Esophagus muscularis mucosa (tissue), 4 donors: ENCODE results near the gene TAGLN3. TPM values are rescaled to one million over a fixed set of nuclear protein-coding genes. Genes with fewer than 3 reads are reported as not detected.

Experiments
- DNase-seq: peaks from one replicate; pipeline ENCODE4 v3.0.0-alpha.2; 2017; ENCODE audit errors: extremely low spot score
- H3K27ac ChIP-seq, 4 donors: fragments of 200-600 bp; sonication (generic); replicated peaks in 1 of 4; 1 replicate in 3 of 4; 2 replicates in 1 of 4; pipeline ENCODE4 v1.5.1; 2016 to 2019; ENCODE audit warnings: mild to moderate bottlenecking in 1 of 4
- H3K27me3 ChIP-seq, 4 donors: fragments of 200-600 bp; sonication (generic); one replicate each; pipeline versions ENCODE4 v1.5.1 to v1.6.0; 2016 to 2019
- H3K36me3 ChIP-seq, 4 donors: fragments of 200-600 bp; sonication (generic); one replicate each; pipeline ENCODE4 v1.5.1; 2016 to 2019
- H3K4me1 ChIP-seq, 4 donors: fragments of 200-600 bp; sonication (generic); one replicate each; pipeline ENCODE4 v1.5.1; 2016 to 2019
- H3K4me3 ChIP-seq, 4 donors: fragments of 200-600 bp; sonication (generic); 1 replicate in 2 of 4; 2 replicates in 2 of 4; pipeline ENCODE4 v1.5.1; 2016 to 2019; ENCODE audit warnings: mild to moderate bottlenecking in 4 of 4, moderate library complexity in 1 of 4
- H3K9me3 ChIP-seq, 4 donors: fragments of 200-600 bp; sonication (generic); 1 replicate in 3 of 4; 2 replicates in 1 of 4; pipeline ENCODE4 v1.5.1; 2016 to 2019
- CTCF ChIP-seq, 3 experiments: fragments of 200-600 bp in 2 of 3; fragments of 450-650 bp in 1 of 3; sonication (generic) in 2 of 3; IDR thresholded peaks; one replicate each; pipeline ENCODE4 v1.5.1; 2017 to 2019; ENCODE audit warnings: antibody characterized with exemption in 3 of 3, mild to moderate bottlenecking in 2 of 3, moderate library complexity in 1 of 3
- EP300 ChIP-seq: sonication (generic); formaldehyde crosslinking; IDR thresholded peaks from one replicate; pipeline ENCODE4 v1.6.1; 2017; ENCODE audit warnings: antibody characterized with exemption
- POLR2A ChIP-seq: fragments of 450-650 bp; IDR thresholded peaks from one replicate; pipeline ENCODE4 v1.6.1; 2017; ENCODE audit warnings: antibody characterized with exemption, moderate library complexity, mild to moderate bottlenecking, low read depth
- POLR2AphosphoS5 ChIP-seq, 2 donors: sonication (generic); formaldehyde crosslinking; IDR thresholded peaks; one replicate each; pipeline ENCODE4 v1.6.1; 2017; ENCODE audit warnings: antibody characterized with exemption in 2 of 2
- WGBS: methylation state at CpG from one replicate; pipeline ENCODE4 v1.1.5; 2018; 5-methylcytosine and 5-hydroxymethylcytosine counted together
- intact Hi-C: fragments of 100-400 bp; cut with DNase I; formaldehyde crosslinking; loops from one replicate; pipeline ENCODE4 v1.15.1; 2023
- total RNA-seq, 4 donors: library from RNA; depleted of rRNA; stranded (reverse); fragments of >200 nt; gene quantifications; one replicate each; pipeline versions ENCODE4 v1.1.0 to v1.2.1, GENCODE V29; 2016

Gene TAGLN3
- total RNA-seq, 4 donors from 2014 or later, result 0.83 to 4.0 (median 1.3) TPM

DNA sequence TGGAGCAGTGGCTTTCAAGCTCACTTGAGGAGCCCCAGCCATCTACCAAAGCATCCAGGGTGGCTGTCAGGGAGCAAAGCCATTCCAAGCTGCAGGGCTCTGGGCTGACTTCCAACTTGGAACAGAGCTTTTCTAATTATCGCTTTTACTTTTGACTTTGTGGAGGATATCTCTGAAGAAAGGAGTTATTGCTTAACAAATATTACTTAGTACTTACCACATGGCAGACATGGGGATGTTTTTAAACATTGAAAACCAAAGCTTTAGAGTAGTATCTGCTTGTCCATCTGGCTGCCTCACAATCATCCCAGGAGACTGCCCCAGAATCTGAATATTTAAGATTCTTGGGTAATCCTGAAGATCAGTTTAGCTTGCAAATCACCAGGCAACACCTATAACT is 8.9 kb downstream of the TAGLN3 start:
- Histone ChIP-seq H3K36me3 (no peaks in the 10 kb centered on the region), H3K27me3 (no peaks in the 10 kb centered on the region), H3K27ac (no peak overlapping the region), H3K4me3 (no peak overlapping the region), H3K4me1 (peaks cover 0 to 10% (median 6%) of the 10 kb centered on the region in 4 donors), H3K9me3 (no peaks in the 10 kb centered on the region)
- intact Hi-C loops, result no loop called here
- DNase-seq, result peak; percentile 78
- TF ChIP-seq POLR2AphosphoS5 (IDR thresholded peaks at IDR 0.05) (no peak), CTCF (IDR thresholded peaks at IDR 0.05) (no peak), POLR2A (no peak)
- 30% methylated on average over 1 of the region's 1 CpG for WGBS

DNA sequence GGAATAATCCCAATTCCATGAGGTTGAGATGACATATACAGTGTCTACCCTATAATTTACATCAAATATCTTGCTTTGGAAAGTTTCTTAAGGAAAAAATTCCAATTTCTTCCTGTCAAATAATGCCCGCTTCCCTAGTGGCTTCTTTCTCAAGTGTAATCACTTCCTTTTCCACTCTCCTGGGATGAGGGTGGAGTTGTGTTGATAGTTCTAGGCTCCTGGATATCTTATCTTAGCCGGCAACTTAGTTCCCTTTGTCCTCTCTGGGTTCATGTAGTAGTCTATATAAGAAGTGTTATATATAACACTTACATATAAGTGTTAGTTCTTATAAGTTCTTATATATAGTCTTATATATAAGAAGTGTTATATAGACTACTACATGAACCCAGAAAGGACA is 10.9 kb downstream of the TAGLN3 start:
- Histone ChIP-seq H3K36me3 (no peaks in the 10 kb centered on the region), H3K9me3 (no peaks in the 10 kb centered on the region), H3K4me1 (peaks cover 7 to 21% (median 16%) of the 10 kb centered on the region in 4 donors), H3K27ac (no peak overlapping the region), H3K27me3 (no peaks in the 10 kb centered on the region), H3K4me3 (no peak overlapping the region)
- DNase-seq, result no peak
- WGBS, result 72% methylated on average over 2 of the region's 2 CpGs
- intact Hi-C loops, result no loop called here
- TF ChIP-seq POLR2AphosphoS5 (IDR thresholded peaks at IDR 0.05), result no peak
- TF ChIP-seq EP300, result no peak
- TF ChIP-seq POLR2A, result no peak
- no peak for TF ChIP-seq CTCF (IDR thresholded peaks at IDR 0.05)

DNA sequence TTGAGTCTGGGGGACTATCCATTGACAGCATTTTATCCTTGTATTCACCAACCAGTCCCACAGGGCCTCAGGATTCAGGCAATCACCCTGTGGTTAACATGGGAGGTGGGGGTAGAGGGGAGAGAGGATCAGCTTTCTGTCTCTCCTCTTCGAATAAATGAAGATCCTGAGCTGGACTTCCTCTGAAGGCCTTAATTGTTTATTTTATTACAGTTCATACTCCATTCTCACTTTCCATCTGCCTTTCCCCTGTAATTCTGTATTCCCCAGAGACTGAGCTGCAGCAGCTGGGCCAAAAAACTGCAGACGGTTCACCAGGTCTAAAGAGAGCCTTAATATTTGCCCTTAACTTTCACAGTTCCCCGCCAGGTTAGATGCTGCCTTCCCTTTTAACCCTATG is 11.9 kb downstream of the TAGLN3 start:
- Histone ChIP-seq H3K36me3 (no peaks in the 10 kb centered on the region), H3K4me3 (no peak overlapping the region), H3K27ac (no peak overlapping the region), H3K4me1 (peaks cover 7 to 21% (median 16%) of the 10 kb centered on the region in 4 donors), H3K27me3 (no peaks in the 10 kb centered on the region), H3K9me3 (no peaks in the 10 kb centered on the region)
- intact Hi-C loops, result no loop called here
- DNase-seq, result peak; percentile 66
- no peak for TF ChIP-seq EP300
- TF ChIP-seq POLR2AphosphoS5 (IDR thresholded peaks at IDR 0.05), result no peak
- no peak for TF ChIP-seq CTCF (IDR thresholded peaks at IDR 0.05)
- no peak for TF ChIP-seq POLR2A
- WGBS, result 67% methylated on average over 3 of the region's 3 CpGs

DNA sequence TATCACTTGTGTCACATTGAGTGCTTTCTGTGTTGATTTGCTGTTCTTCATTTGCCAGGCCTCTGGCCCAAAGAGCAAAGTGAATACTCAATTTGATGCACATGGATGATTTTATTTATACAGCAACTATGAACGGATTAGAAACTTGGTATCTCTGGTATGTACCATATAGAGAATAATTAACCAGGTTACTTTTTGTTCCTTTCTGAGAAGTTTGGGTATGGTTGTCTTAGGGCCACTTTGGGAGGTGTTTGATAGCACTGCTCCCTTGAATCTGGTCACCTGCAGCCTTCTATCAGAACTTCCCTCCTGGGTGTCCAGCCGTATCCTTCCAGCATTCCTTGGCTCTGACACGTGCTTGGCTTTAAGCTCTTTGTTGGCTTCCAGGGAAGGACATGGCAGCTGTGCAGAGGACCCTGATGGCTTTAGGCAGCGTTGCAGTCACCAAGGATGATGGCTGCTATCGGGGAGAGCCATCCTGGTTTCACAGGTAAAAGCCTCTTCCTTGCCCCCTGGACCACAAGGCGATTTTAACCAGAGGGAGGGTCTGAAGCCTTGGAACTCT is 12.7 kb downstream of the TAGLN3 start:
- Histone ChIP-seq H3K36me3 (no peaks in the 10 kb centered on the region), H3K27me3 (no peaks in the 10 kb centered on the region), H3K4me1 (peaks cover 7 to 21% (median 16%) of the 10 kb centered on the region in 4 donors), H3K4me3 (no peak overlapping the region), H3K9me3 (no peaks in the 10 kb centered on the region), H3K27ac (no peak overlapping the region)
- peak; percentile 39 for DNase-seq
- no peak for TF ChIP-seq POLR2AphosphoS5 (IDR thresholded peaks at IDR 0.05)
- no peak for TF ChIP-seq POLR2A
- TF ChIP-seq EP300, result no peak
- no peak for TF ChIP-seq CTCF (IDR thresholded peaks at IDR 0.05)
- WGBS, result 84% methylated on average over 6 of the region's 6 CpGs
- intact Hi-C loops, result no loop called here
